Keratinocyte (primary cell): ENCODE measurements around the gene ARL17A. TPM values are rescaled to one million over a fixed set of nuclear protein-coding genes. Genes with fewer than 3 reads are reported as not detected.
"Not testable (repeated sequence)": the region's sequence is repeated elsewhere in the genome, so short reads cannot be mapped to it uniquely, and the experiment has no call there.

ENCODE experiments used
- DNase-seq: peaks from one replicate; pipeline ENCODE4 v3.0.0-alpha.2; 2011; ENCODE audit warnings: low read depth, missing footprints, low spot score
- FAIRE-seq: peaks from 2 replicates; lab custom pipeline; 2011; peaks lifted over from hg19 to GRCh38; lab: Jason Lieb, UNC
- H2AFZ ChIP-seq: 2 replicates; pipeline ENCODE4 v1.6.0; 2012; ENCODE audit warnings: low read length, control low read depth, inconsistent platforms; ENCODE audit not compliant: control insufficient read depth
- H3K27ac ChIP-seq: 2 replicates; pipeline ENCODE4 v1.5.1; 2011; ENCODE audit warnings: low read length; ENCODE audit not compliant: control insufficient read depth, insufficient read depth
- H3K27me3 ChIP-seq: 3 replicates; pipeline ENCODE4 v1.6.0; 2011; ENCODE audit warnings: low read length; ENCODE audit not compliant: control insufficient read depth, insufficient read depth; ENCODE audit errors: extremely low read depth
- H3K36me3 ChIP-seq, 2 experiments: 2 replicates in 1 of 2; 3 replicates in 1 of 2; pipeline ENCODE4 v1.5.1; 2011; ENCODE audit warnings: low read length in 2 of 2, mild to moderate bottlenecking in 1 of 2; ENCODE audit not compliant: control insufficient read depth in 2 of 2, insufficient read depth in 2 of 2; ENCODE audit errors: extremely low read depth in 1 of 2
- H3K4me1 ChIP-seq: 3 replicates; pipeline ENCODE4 v1.5.1; 2011; ENCODE audit warnings: low read length; ENCODE audit not compliant: control insufficient read depth, insufficient read depth; ENCODE audit errors: extremely low read depth
- H3K4me2 ChIP-seq: 3 replicates; pipeline ENCODE4 v1.6.0; 2011; ENCODE audit warnings: low read depth, low read length; ENCODE audit not compliant: control insufficient read depth, insufficient read depth; ENCODE audit errors: extremely low read depth
- H3K4me3 ChIP-seq, 3 experiments: fragments of 200-600 bp in 1 of 3; sonication (generic) in 1 of 3; 2 replicates in 2 of 3; 3 replicates in 1 of 3; pipeline ENCODE4 v1.5.1; 2011 to 2016; ENCODE audit warnings: low read length in 3 of 3, mild to moderate bottlenecking in 3 of 3, control low read depth in 2 of 3, inconsistent platforms in 1 of 3, low read depth in 1 of 3, mixed read lengths in 1 of 3, mixed run types in 1 of 3, moderate library complexity in 1 of 3; ENCODE audit not compliant: control insufficient read depth in 2 of 3, insufficient read depth in 2 of 3; ENCODE audit errors: extremely low read depth in 1 of 3
- H3K79me2 ChIP-seq: 2 replicates; pipeline ENCODE4 v1.6.0; 2012; ENCODE audit warnings: low read length; ENCODE audit not compliant: control insufficient read depth, insufficient read depth
- H3K9ac ChIP-seq: 3 replicates; pipeline ENCODE4 v1.6.0; 2011; ENCODE audit warnings: low read length; ENCODE audit not compliant: control insufficient read depth, insufficient read depth; ENCODE audit errors: extremely low read depth
- H3K9me1 ChIP-seq: 3 replicates; pipeline ENCODE4 v1.6.0; 2011; ENCODE audit warnings: low read length; ENCODE audit not compliant: control insufficient read depth, insufficient read depth; ENCODE audit errors: extremely low read depth
- H3K9me3 ChIP-seq: 2 replicates; pipeline ENCODE4 v1.5.1; 2012; ENCODE audit warnings: low read depth, low read length; ENCODE audit not compliant: control insufficient read depth
- H4K20me1 ChIP-seq: 3 replicates; pipeline ENCODE4 v1.6.0; 2011; ENCODE audit warnings: low read length; ENCODE audit not compliant: control insufficient read depth, insufficient read depth; ENCODE audit errors: extremely low read depth
- dilution Hi-C: fragments of 300-500 bp; cut with MboI; formaldehyde crosslinking; loops from one replicate; pipeline ENCODE4 v1.7.0; 2020; ENCODE audit warnings: low sequenced_read_pairs; ENCODE audit not compliant: extremely low pct_ligation_motif_present
- polyA plus RNA-seq, 5 experiments: library from polyadenylated mRNA; depleted of rRNA in 3 of 5; stranded (reverse) in 3 of 5; stranded (forward) in 1 of 5; unstranded in 1 of 5; fragments of >200 nt; gene quantifications; 1 replicate in 1 of 5; 2 replicates in 3 of 5; 3 replicates in 1 of 5; pipeline versions ENCODE4 v1.2.1 to v1.2.3, GENCODE V29; 2011 to 2012; ENCODE audit warnings: missing spikeins in 2 of 5, low read depth in 1 of 5, low replicate concordance in 1 of 5

Gene ARL17A
- polyA plus RNA-seq, 1 donor (not counting 4 experiments of a cell fraction or from before 2014, with no cell fraction given), result 7.0 TPM

DNA sequence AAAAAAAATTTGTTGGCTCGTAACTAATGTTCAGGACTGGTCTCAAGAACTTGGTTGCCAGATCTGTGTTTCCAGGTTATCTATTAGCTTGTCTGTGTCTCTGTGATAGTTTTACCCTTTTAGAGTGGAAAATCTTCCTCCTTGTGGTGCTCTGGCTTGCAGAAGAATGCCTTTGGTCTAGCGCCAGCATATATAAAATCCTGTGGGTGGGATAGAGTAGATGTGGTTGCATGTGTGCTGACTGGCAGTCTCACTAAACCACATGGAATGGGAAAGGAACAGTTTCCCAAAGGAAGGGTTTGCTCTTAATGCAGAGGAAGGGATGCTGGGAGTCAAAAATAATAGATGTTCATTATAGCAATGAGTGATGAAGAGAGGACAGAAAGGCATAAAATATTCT, 44.3 kb upstream of the ARL17A start:
- H3K9me3 ChIP-seq, H2AFZ ChIP-seq, H3K4me3 ChIP-seq, H3K79me2 ChIP-seq, H3K36me3 ChIP-seq, H3K27ac ChIP-seq, DNase-seq, H3K27me3 ChIP-seq, dilution Hi-C loops, H3K9ac ChIP-seq, H3K4me2 ChIP-seq, H3K4me1 ChIP-seq, H3K9me1 ChIP-seq, H4K20me1 ChIP-seq: not testable (repeated sequence)
- peak; percentile 100 for FAIRE-seq

DNA sequence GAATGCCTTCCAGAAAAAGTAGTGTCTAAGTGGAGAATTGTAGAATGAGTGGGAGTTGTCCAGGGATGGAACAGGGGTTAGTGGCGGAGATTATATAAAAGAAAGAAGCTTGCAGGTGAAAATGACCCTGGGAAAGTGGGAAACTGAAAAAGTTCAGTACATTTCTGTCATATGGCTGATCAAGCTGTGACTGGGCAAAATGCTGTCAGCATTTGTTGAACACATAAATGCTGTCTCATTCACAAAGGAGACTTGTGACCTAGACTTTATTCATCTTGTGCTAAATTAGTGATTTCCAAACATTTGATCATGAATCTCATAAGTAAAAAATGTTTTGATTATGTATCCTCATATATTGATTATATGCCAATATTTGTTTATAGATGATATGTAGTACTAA, 39.5 kb upstream of the ARL17A start:
- H3K4me3 ChIP-seq, H3K27ac ChIP-seq, H4K20me1 ChIP-seq, H3K36me3 ChIP-seq, H2AFZ ChIP-seq, H3K79me2 ChIP-seq, H3K9me1 ChIP-seq, H3K9ac ChIP-seq, H3K4me2 ChIP-seq, dilution Hi-C loops, H3K27me3 ChIP-seq, H3K9me3 ChIP-seq, DNase-seq, H3K4me1 ChIP-seq: not testable (repeated sequence)
- FAIRE-seq, result peak; percentile 87

DNA sequence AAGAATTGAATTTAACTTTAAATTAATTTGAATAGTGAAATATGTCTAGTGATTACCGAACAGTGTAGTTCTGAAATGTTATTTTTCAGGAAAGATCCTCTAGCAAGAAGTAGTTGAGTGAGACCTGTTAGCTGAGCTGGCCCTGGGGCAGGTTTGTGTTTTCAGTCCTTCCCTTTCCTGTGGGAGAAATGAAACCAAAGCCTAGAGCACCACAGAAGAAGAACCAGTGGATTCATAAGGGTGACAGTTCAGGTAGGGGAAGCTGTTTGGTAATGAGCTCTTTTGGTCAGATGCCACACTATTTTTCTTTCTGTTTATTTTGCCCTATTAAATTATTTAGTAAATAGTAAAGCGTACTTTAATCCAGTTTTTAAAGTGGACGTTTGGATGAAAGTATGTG, 37.6 kb upstream of the ARL17A start:
- H2AFZ ChIP-seq, H3K9me1 ChIP-seq, H3K9me3 ChIP-seq, H3K27ac ChIP-seq, H4K20me1 ChIP-seq, H3K79me2 ChIP-seq, H3K4me3 ChIP-seq, H3K4me2 ChIP-seq, H3K36me3 ChIP-seq, dilution Hi-C loops, DNase-seq, H3K9ac ChIP-seq, H3K4me1 ChIP-seq, H3K27me3 ChIP-seq: not testable (repeated sequence)
- FAIRE-seq, result peak; percentile 80

DNA sequence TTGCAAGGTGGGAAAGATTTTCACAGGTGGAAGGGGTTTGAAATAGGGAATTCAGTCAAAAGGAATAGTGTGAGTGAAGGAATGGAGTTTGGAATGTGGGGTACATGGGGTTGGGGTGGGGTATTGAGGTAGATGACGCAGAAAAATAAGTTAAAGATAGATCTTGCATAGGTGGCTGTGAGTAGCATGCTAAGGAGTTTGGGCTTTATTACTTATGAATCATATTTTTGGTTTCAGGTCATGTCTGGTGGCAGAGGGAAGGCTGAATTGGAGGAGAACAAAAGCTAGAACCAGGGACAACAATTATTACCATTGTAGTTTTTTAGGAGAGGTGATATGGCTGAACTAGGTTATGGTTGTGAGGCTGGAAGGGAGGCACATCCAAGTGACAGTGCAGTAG, 34.4 kb upstream of the ARL17A start:
- dilution Hi-C loops, H3K4me2 ChIP-seq, H3K4me1 ChIP-seq, H3K9ac ChIP-seq, H3K9me3 ChIP-seq, H3K9me1 ChIP-seq, H3K27ac ChIP-seq, H2AFZ ChIP-seq, H3K79me2 ChIP-seq, DNase-seq, H4K20me1 ChIP-seq, H3K27me3 ChIP-seq, H3K36me3 ChIP-seq, H3K4me3 ChIP-seq: not testable (repeated sequence)
- peak; percentile 67 for FAIRE-seq

DNA sequence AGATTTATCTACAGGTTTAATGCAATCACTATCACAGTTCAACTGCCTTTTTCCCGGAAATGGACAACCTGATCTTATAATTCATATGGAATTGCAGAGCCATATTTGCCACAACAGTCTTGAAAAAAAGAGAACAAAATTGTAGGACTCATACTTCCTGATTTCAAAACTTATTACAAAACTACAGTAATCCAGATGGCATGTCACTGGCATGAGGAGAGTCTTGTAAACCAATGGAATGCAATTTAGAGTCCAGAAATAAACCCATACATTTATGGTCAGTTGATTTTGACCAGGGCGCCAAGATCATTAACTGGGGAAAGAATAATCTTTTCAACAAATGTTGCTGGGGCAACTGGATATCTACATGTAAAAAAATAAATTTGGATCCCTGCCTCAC, 31.8 kb upstream of the ARL17A start:
- H3K4me3 ChIP-seq, H3K27me3 ChIP-seq, H3K4me2 ChIP-seq, dilution Hi-C loops, H3K27ac ChIP-seq, DNase-seq, H3K9me3 ChIP-seq, H3K36me3 ChIP-seq, H3K9me1 ChIP-seq, H3K4me1 ChIP-seq, H3K9ac ChIP-seq, H4K20me1 ChIP-seq, H2AFZ ChIP-seq, H3K79me2 ChIP-seq: not testable (repeated sequence)
- peak; percentile 91 for FAIRE-seq
